ENCODE measurements around the gene PRR27. TPM values are rescaled to one million over a fixed set of nuclear protein-coding genes. Genes with fewer than 3 reads are reported as not detected.

The PRR27 gene
- total and polyA plus RNA-seq, 10 of the 15 experiments (the other 5 are each of a cell fraction or from before 2014, with no cell fraction given), result not detected

DNA sequence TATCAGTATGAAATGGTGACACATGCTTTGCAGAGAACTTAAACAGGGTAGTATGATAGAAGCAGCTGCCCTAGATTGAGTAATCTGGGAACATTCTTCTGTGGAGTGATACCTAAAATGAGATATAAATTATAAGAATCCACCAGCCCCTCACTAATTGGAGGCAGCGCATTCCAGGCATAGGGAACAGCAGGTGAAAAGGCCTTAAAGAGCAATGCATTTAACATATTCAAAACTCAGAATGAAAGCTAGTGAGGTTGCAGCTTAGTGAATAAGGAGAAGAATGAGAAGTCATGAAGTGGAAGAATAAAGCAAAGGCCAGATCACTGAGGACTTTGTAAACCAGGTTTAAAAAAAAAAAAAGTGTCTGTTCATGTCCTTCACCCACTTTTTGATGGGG lies 36.5 kb downstream of the PRR27 start:
- CTCF ChIA-PET, result no interaction called here
- Histone ChIP-seq H4K20me1 (ENCODE audit: control insufficient read depth, insufficient read depth) (no peaks in the 10 kb centered on the region), H3K27me3 (replicated peaks in 1 of 2; ENCODE audit: control insufficient read depth in 2 of 2, insufficient read depth in 2 of 2, low read length in 1 of 2) (no peaks in the 10 kb centered on the region), H3K9ac (ENCODE audit: control insufficient read depth, insufficient read depth, low read length) (no peak overlapping the region), H3K27ac (ENCODE audit: control insufficient read depth, insufficient read depth) (no peak overlapping the region), H3K4me1 (ENCODE audit: control insufficient read depth, insufficient read depth, low read length) (no peaks in the 10 kb centered on the region), H2AFZ (ENCODE audit: control insufficient read depth, low read depth, low read length) (no peak overlapping the region), H3K9me3 (replicated peaks; ENCODE audit: control insufficient read depth, insufficient read depth, low read length) (no peaks in the 10 kb centered on the region), H3K79me2 (ENCODE audit: control insufficient read depth, insufficient read depth, low read length) (no peaks in the 10 kb centered on the region), H3K36me3 (ENCODE audit: control insufficient read depth in 2 of 2, insufficient read depth in 2 of 2, low read length in 1 of 2) (no peaks in the 10 kb centered on the region), H3K4me3 (no peak overlapping the region), H3K4me2 (ENCODE audit: control insufficient read depth, insufficient read depth) (no peak overlapping the region)
- no peak for ATAC-seq
- no peak for FAIRE-seq
- no TSS peak for BruUV-seq (replicated peaks)
- in situ Hi-C loops (cut with MboI) (no loop called here), intact Hi-C loops (cut with micrococcal nuclease; ENCODE audit: unreplicated experiment) (no loop called here)
- SMC1A ChIA-PET (ENCODE audit: uncharacterized antibody, unreplicated experiment), result no interaction called here
- RAD21 ChIA-PET (ENCODE audit: unreplicated experiment), result no interaction called here
- WGBS (ENCODE audit: insufficient coverage, insufficient replicate concordance, low lambda C conversion rate, missing lambda C conversion rate), result 37% methylated on average over 1 of the region's 1 CpG
- POLR2A ChIA-PET, result no interaction called here
- no peak for TF ChIP-seq PML (IDR thresholded peaks at IDR 0.05; ENCODE audit: low read length)
- TF ChIP-seq SMAD5 (IDR thresholded peaks at IDR 0.05; ENCODE audit: low read depth), result no peak
- TF ChIP-seq YY1 (IDR thresholded peaks at IDR 0.05; ENCODE audit: low read depth, low read length), result no peak
- TF ChIP-seq, protein P1, sequence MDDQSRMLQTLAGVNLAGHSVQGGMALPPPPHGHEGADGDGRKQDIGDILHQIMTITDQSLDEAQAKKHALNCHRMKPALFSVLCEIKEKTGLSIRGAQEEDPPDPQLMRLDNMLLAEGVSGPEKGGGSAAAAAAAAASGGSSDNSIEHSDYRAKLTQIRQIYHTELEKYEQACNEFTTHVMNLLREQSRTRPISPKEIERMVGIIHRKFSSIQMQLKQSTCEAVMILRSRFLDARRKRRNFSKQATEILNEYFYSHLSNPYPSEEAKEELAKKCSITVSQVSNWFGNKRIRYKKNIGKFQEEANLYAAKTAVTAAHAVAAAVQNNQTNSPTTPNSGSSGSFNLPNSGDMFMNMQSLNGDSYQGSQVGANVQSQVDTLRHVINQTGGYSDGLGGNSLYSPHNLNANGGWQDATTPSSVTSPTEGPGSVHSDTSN (IDR thresholded peaks at IDR 0.05; ENCODE audit: insufficient replicate concordance, low read depth, low read length), result no peak
- no peak for TF ChIP-seq KLF5 (IDR thresholded peaks at IDR 0.05; ENCODE audit: partially characterized antibody)
- no peak for TF ChIP-seq CBX3 (IDR thresholded peaks at IDR 0.05; ENCODE audit: borderline replicate concordance, low read depth)
- TF ChIP-seq RELA (IDR thresholded peaks at IDR 0.05; ENCODE audit: borderline replicate concordance, partially characterized antibody), result no peak
- TF ChIP-seq MEF2A (IDR thresholded peaks at IDR 0.05; ENCODE audit: insufficient read depth, low read depth, low read length), result no peak
- no peak for DNase-seq (ENCODE audit: low read depth, low spot score)

DNA sequence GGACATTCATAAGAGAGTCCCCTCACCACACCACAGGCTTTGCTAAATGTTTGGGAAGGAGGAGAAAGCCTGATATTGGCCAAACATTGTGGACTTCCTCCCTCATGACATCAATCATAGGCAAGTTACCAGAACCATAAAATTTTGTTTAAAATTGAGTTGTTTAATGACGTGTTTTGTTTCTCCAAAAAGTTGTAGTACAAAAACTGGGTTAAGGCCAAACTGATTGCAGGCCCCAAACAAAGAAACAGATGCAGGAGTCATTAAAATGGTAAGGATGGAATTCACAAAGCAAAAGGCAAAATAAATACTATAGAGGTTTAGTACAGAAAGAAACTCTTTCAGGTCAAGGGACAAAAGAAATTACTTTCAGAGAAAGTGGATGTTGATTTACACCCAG lies 37.6 kb downstream of the PRR27 start:
- H3K27ac ChIP-seq (ENCODE audit: control insufficient read depth, insufficient read depth), result no peak overlapping the region
- in situ Hi-C loops (cut with MboI) (no loop called here), intact Hi-C loops (cut with micrococcal nuclease; ENCODE audit: unreplicated experiment) (no loop called here)
- H3K4me3 ChIP-seq, result no peak overlapping the region
- H3K4me1 ChIP-seq (ENCODE audit: control insufficient read depth, insufficient read depth, low read length), result no peaks in the 10 kb centered on the region
- H3K4me2 ChIP-seq (ENCODE audit: control insufficient read depth, insufficient read depth), result no peak overlapping the region
- H3K36me3 ChIP-seq (ENCODE audit: control insufficient read depth in 2 of 2, insufficient read depth in 2 of 2, low read length in 1 of 2), result no peaks in the 10 kb centered on the region
- SMC1A ChIA-PET (ENCODE audit: uncharacterized antibody, unreplicated experiment), result no interaction called here
- ATAC-seq (no peak), DNase-seq (ENCODE audit: low read depth, low spot score) (no peak), FAIRE-seq (no peak)
- H4K20me1 ChIP-seq (ENCODE audit: control insufficient read depth, insufficient read depth), result no peaks in the 10 kb centered on the region
- H3K9ac ChIP-seq (ENCODE audit: control insufficient read depth, insufficient read depth, low read length), result no peak overlapping the region
- RAD21 ChIA-PET (ENCODE audit: unreplicated experiment), result no interaction called here
- 0% methylated on average over 1 of the region's 1 CpG for WGBS (ENCODE audit: insufficient coverage, insufficient replicate concordance, low lambda C conversion rate, missing lambda C conversion rate)
- CTCF ChIA-PET, result interaction anchor here (1.8 kb wide), 1 partner anchor 8 kb away, joined by 9 read pairs; no protein-coding TSS in a partner anchor
- no TSS peak for BruUV-seq (replicated peaks)
- no peaks in the 10 kb centered on the region for H3K79me2 ChIP-seq (ENCODE audit: control insufficient read depth, insufficient read depth, low read length)
- H3K9me3 ChIP-seq (replicated peaks; ENCODE audit: control insufficient read depth, insufficient read depth, low read length), result no peaks in the 10 kb centered on the region
- no peak overlapping the region for H2AFZ ChIP-seq (ENCODE audit: control insufficient read depth, low read depth, low read length)
- POLR2A ChIA-PET, result no interaction called here
- H3K27me3 ChIP-seq (replicated peaks in 1 of 2; ENCODE audit: control insufficient read depth in 2 of 2, insufficient read depth in 2 of 2, low read length in 1 of 2), result no peaks in the 10 kb centered on the region
- no peak for TF ChIP-seq PRDM15 (CRISPR knock-in tag; IDR thresholded peaks at IDR 0.05)
- TF ChIP-seq RELB (IDR thresholded peaks at IDR 0.05; ENCODE audit: low read depth), result no peak
- TF ChIP-seq, protein P2, sequence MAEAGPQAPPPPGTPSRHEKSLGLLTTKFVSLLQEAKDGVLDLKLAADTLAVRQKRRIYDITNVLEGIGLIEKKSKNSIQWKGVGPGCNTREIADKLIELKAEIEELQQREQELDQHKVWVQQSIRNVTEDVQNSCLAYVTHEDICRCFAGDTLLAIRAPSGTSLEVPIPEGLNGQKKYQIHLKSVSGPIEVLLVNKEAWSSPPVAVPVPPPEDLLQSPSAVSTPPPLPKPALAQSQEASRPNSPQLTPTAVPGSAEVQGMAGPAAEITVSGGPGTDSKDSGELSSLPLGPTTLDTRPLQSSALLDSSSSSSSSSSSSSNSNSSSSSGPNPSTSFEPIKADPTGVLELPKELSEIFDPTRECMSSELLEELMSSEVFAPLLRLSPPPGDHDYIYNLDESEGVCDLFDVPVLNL (IDR thresholded peaks at IDR 0.05; ENCODE audit: low read depth, low read length), result no peak
